K562 (cell line): ENCODE measurements around the gene CCSAP. TPM values are rescaled to one million over a fixed set of nuclear protein-coding genes. Genes with fewer than 3 reads are reported as not detected.

Experiments
- FOXA1 ChIP-seq: fragments of 450-650 bp; IDR thresholded peaks from 2 replicates; pipeline ENCODE4 v1.6.1; 2016; ENCODE audit warnings: mild to moderate bottlenecking, borderline replicate concordance
- FOXP1 ChIP-seq: sonication (generic); formaldehyde crosslinking; IDR thresholded peaks from 2 replicates; pipeline ENCODE4 v1.8.0; 2022; ENCODE audit warnings: mild to moderate bottlenecking, missing genetic modification reagents
- GATAD2A ChIP-seq: fragments of 450-650 bp; IDR thresholded peaks from 2 replicates; pipeline ENCODE4 v1.6.1; 2017
- MIER1 ChIP-seq: fragments of 450-650 bp; IDR thresholded peaks from 2 replicates; pipeline ENCODE4 v1.6.1; 2016; ENCODE audit warnings: antibody characterized with exemption, mild to moderate bottlenecking, low read depth
- NR2C2 ChIP-seq, 2 experiments: fragments of 200-800 bp in 1 of 2; sonication (Bioruptor generic) in 1 of 2; sonication (generic) in 1 of 2; formaldehyde crosslinking in 1 of 2; IDR thresholded peaks; 2 replicates each; pipeline versions ENCODE4 v1.6.1 to v1.8.0; 2016 to 2022; ENCODE audit warnings: mild to moderate bottlenecking in 1 of 2, missing compliant biosample characterization in 1 of 2, missing genetic modification characterization in 1 of 2, missing genetic modification reagents in 1 of 2
- YY1 ChIP-seq, 3 experiments: IDR thresholded peaks; 2 replicates each; pipeline ENCODE4 v1.6.1; 2011; ENCODE audit warnings: low read length in 2 of 3, mild to moderate bottlenecking in 2 of 3, moderate library complexity in 2 of 3, borderline replicate concordance in 1 of 3, control low read depth in 1 of 3, low read depth in 1 of 3; ENCODE audit not compliant: insufficient read depth in 3 of 3, insufficient replicate concordance in 2 of 3, control insufficient read depth in 1 of 3, insufficient read length in 1 of 3; ENCODE audit errors: extremely low read depth in 1 of 3
- ZFX ChIP-seq: sonication (generic); formaldehyde crosslinking; IDR thresholded peaks from 2 replicates; pipeline ENCODE4 v1.8.0; 2022; ENCODE audit warnings: mild to moderate bottlenecking, missing genetic modification reagents, moderate library complexity
- ZKSCAN1 ChIP-seq: fragments of 150-350 bp; IDR thresholded peaks from 2 replicates; pipeline ENCODE4 v1.6.1; 2016; ENCODE audit warnings: low read depth, low read length
- polyA plus RNA-seq, 8 experiments: library from polyadenylated mRNA; depleted of rRNA in 4 of 8; stranded (reverse) in 5 of 8; unstranded in 3 of 8; fragments of >200 nt; fragmentation: Nextera tagmentation in 2 of 8; fragmentation: Illumina TruSeq in 1 of 8; extraction: Ambion mirVana in 2 of 8; extraction: Trizol in 1 of 8; gene quantifications; 2 replicates each; pipeline versions ENCODE4 v1.2.1 to v1.2.3, GENCODE V29; 2011 to 2014; ENCODE audit warnings: inconsistent platforms in 1 of 8, missing spikeins in 1 of 8
- total RNA-seq, 7 experiments: library from RNA; depleted of rRNA in 6 of 7; stranded (reverse); fragments of >200 nt in 6 of 7; fragmentation: Illumina TruSeq in 2 of 7; extraction: Trizol in 2 of 7; gene quantifications; 2 replicates each; pipeline versions ENCODE4 v1.2.1 to v1.2.3, GENCODE V29; 2011 to 2021; ENCODE audit warnings: low replicate concordance in 1 of 7
- TF ChIP-seq, protein P1 (sequence below), 2 experiments: fragments of 450-650 bp; IDR thresholded peaks; 2 replicates each; pipeline ENCODE4 v1.6.1; 2018; ENCODE audit warnings: mild to moderate bottlenecking in 2 of 2, low read depth in 1 of 2; ENCODE audit not compliant: partially characterized antibody in 2 of 2
- TF ChIP-seq, protein P2 (sequence below): fragments of 250-450 bp; sonication (Bioruptor Pico); IDR thresholded peaks from 2 replicates; pipeline ENCODE4 v1.8.0; 2021; ENCODE audit warnings: mild to moderate bottlenecking, moderate library complexity
- TF ChIP-seq, protein P3 (sequence below): IDR thresholded peaks from 2 replicates; pipeline ENCODE4 v1.6.1; 2016; ENCODE audit warnings: missing genetic modification characterization, missing compliant biosample characterization
- TF ChIP-seq, protein P4 (sequence below): fragments of 200-800 bp; sonication (Bioruptor generic); IDR thresholded peaks from 2 replicates; pipeline ENCODE4 v1.6.1; 2017; ENCODE audit warnings: missing genetic modification characterization, missing compliant biosample characterization

CCSAP gene
- total and polyA plus RNA-seq, 9 of the 15 experiments (the other 6 are each of a cell fraction or from before 2014, with no cell fraction given), result 3.6 to 15.9 (median 9.5) TPM

DNA sequence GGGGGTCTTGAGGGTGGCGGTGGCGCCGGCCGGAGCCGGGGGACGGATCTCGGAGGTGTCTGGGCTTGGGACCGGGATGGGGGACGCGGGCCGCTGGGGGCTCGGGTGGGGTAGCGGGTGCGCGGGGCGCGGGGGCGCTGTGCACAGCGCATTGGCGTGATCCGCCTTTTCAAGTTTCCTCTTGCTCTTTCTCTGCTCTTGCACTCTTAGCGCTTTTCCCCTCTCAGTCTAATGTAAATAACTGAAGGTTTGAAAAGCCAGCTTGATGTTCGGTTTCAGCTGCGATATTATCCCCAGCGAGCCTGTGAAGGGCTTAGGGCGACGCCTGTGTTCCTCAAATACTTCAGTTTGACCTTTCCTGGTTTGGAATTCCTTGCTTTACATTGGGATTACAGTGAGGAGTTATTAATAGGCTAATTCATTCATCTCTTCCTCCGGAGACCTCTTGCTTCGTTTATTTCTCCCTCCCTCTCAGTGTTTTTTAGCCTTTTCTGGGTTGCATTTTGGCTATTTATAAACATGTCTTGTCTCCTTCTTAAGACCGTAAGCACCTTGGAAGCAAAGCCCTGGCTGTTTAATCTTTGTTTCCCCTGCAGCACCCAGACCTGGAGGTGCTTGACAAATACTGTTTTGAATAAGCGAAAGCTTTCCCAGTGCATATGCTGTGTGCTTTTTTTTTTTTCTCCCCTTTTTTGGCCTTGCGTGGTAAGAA, 71.2 kb downstream of the CCSAP start (continued):
- TF ChIP-seq YY1 (IDR thresholded peaks at IDR 0.05; ENCODE audit: borderline replicate concordance in 1 of 3, control insufficient read depth in 1 of 3, extremely low read depth in 1 of 3, insufficient read depth in 3 of 3, insufficient read length in 1 of 3, insufficient replicate concordance in 2 of 3, low read depth in 1 of 3, low read length in 2 of 3) (peak in 1 of 3 experiments; percentile 2), ZFX (CRISPR knock-in tag) (no peak), FOXA1 (peak; percentile 22; the same call in 1 of the 2 replicates), ZKSCAN1 (no peak), GATAD2A (0 out of 2 replicates have a peak, but pooled peaks have one; percentile 20), NR2C2 (CRISPR knock-in tag; IDR thresholded peaks at IDR 0.05) (no peak), NR2C2 (tag; IDR thresholded peaks at IDR 0.05) (peak; percentile 41; the same call in 1 of the 2 replicates), MIER1 (peak; percentile 59; the same call in 1 of the 2 replicates), FOXP1 (peak; percentile 21; the same call in 1 of the 2 replicates)
- TF ChIP-seq, protein P1, sequence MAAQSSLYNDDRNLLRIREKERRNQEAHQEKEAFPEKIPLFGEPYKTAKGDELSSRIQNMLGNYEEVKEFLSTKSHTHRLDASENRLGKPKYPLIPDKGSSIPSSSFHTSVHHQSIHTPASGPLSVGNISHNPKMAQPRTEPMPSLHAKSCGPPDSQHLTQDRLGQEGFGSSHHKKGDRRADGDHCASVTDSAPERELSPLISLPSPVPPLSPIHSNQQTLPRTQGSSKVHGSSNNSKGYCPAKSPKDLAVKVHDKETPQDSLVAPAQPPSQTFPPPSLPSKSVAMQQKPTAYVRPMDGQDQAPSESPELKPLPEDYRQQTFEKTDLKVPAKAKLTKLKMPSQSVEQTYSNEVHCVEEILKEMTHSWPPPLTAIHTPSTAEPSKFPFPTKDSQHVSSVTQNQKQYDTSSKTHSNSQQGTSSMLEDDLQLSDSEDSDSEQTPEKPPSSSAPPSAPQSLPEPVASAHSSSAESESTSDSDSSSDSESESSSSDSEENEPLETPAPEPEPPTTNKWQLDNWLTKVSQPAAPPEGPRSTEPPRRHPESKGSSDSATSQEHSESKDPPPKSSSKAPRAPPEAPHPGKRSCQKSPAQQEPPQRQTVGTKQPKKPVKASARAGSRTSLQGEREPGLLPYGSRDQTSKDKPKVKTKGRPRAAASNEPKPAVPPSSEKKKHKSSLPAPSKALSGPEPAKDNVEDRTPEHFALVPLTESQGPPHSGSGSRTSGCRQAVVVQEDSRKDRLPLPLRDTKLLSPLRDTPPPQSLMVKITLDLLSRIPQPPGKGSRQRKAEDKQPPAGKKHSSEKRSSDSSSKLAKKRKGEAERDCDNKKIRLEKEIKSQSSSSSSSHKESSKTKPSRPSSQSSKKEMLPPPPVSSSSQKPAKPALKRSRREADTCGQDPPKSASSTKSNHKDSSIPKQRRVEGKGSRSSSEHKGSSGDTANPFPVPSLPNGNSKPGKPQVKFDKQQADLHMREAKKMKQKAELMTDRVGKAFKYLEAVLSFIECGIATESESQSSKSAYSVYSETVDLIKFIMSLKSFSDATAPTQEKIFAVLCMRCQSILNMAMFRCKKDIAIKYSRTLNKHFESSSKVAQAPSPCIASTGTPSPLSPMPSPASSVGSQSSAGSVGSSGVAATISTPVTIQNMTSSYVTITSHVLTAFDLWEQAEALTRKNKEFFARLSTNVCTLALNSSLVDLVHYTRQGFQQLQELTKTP (IDR thresholded peaks at IDR 0.05; ENCODE audit: low read depth in 1 of 2, partially characterized antibody in 2 of 2), result peak in 1 of 2 experiments; percentile 29
- TF ChIP-seq, protein P2, sequence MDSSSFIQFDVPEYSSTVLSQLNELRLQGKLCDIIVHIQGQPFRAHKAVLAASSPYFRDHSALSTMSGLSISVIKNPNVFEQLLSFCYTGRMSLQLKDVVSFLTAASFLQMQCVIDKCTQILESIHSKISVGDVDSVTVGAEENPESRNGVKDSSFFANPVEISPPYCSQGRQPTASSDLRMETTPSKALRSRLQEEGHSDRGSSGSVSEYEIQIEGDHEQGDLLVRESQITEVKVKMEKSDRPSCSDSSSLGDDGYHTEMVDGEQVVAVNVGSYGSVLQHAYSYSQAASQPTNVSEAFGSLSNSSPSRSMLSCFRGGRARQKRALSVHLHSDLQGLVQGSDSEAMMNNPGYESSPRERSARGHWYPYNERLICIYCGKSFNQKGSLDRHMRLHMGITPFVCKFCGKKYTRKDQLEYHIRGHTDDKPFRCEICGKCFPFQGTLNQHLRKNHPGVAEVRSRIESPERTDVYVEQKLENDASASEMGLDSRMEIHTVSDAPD (CRISPR knock-in tag), result no peak
- TF ChIP-seq, protein P3, sequence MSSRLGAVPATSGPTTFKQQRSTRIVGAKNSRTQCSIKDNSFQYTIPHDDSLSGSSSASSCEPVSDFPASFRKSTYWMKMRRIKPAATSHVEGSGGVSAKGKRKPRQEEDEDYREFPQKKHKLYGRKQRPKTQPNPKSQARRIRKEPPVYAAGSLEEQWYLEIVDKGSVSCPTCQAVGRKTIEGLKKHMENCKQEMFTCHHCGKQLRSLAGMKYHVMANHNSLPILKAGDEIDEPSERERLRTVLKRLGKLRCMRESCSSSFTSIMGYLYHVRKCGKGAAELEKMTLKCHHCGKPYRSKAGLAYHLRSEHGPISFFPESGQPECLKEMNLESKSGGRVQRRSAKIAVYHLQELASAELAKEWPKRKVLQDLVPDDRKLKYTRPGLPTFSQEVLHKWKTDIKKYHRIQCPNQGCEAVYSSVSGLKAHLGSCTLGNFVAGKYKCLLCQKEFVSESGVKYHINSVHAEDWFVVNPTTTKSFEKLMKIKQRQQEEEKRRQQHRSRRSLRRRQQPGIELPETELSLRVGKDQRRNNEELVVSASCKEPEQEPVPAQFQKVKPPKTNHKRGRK (tag), result 0 out of 2 replicates have a peak, but pooled peaks have one; percentile 27
- TF ChIP-seq, protein P4, sequence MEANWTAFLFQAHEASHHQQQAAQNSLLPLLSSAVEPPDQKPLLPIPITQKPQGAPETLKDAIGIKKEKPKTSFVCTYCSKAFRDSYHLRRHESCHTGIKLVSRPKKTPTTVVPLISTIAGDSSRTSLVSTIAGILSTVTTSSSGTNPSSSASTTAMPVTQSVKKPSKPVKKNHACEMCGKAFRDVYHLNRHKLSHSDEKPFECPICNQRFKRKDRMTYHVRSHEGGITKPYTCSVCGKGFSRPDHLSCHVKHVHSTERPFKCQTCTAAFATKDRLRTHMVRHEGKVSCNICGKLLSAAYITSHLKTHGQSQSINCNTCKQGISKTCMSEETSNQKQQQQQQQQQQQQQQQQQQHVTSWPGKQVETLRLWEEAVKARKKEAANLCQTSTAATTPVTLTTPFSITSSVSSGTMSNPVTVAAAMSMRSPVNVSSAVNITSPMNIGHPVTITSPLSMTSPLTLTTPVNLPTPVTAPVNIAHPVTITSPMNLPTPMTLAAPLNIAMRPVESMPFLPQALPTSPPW (CRISPR knock-in tag), result peak; percentile 84
